Ascending aorta (tissue), 2 donors: ENCODE results near the gene NPR2. TPM values are rescaled to one million over a fixed set of nuclear protein-coding genes. Genes with fewer than 3 reads are reported as not detected.

Experiments
- DNase-seq, 2 donors: peaks; one replicate each; pipeline ENCODE4 v3.0.0-alpha.2; 2019; ENCODE audit warnings: low spot score in 2 of 2
- H3K27ac ChIP-seq, 2 donors: fragments of 200-600 bp; sonication (generic); one replicate each; pipeline ENCODE4 v1.5.1; 2016 to 2017; ENCODE audit warnings: mild to moderate bottlenecking in 1 of 2
- H3K27me3 ChIP-seq: fragments of 200-600 bp; sonication (generic); one replicate; pipeline ENCODE4 v1.5.1; 2017
- H3K36me3 ChIP-seq, 2 donors: fragments of 200-600 bp; sonication (generic); one replicate each; pipeline ENCODE4 v1.5.1; 2016
- H3K4me1 ChIP-seq, 2 donors: fragments of 200-600 bp; sonication (generic); one replicate each; pipeline ENCODE4 v1.5.1; 2016 to 2017; ENCODE audit warnings: mild to moderate bottlenecking in 1 of 2
- H3K4me3 ChIP-seq, 2 donors: fragments of 200-600 bp; sonication (generic); one replicate each; pipeline ENCODE4 v1.5.1; 2016 to 2017; ENCODE audit warnings: mild to moderate bottlenecking in 1 of 2
- H3K9me3 ChIP-seq, 2 donors: fragments of 200-600 bp; sonication (generic); one replicate each; pipeline ENCODE4 v1.5.1; 2016
- intact Hi-C: fragments of 100-400 bp; cut with DNase I; formaldehyde crosslinking; loops from one replicate; pipeline ENCODE4 v1.15.1; 2023
- total RNA-seq: library from RNA; depleted of rRNA; stranded (reverse); fragments of >200 nt; gene quantifications from one replicate; pipeline ENCODE4 v1.1.0, GENCODE V29; 2016
- TF ChIP-seq, protein P1 (sequence below), 3 experiments: fragments of 200-600 bp in 2 of 3; fragments of 450-650 bp in 1 of 3; sonication (generic) in 2 of 3; IDR thresholded peaks; one replicate each; pipeline ENCODE4 v1.5.1; 2016 to 2019; ENCODE audit warnings: antibody characterized with exemption in 3 of 3, mild to moderate bottlenecking in 1 of 3, moderate library complexity in 1 of 3

The NPR2 gene
- total RNA-seq, 1 donor from 2014 or later, result 7.3 TPM

DNA sequence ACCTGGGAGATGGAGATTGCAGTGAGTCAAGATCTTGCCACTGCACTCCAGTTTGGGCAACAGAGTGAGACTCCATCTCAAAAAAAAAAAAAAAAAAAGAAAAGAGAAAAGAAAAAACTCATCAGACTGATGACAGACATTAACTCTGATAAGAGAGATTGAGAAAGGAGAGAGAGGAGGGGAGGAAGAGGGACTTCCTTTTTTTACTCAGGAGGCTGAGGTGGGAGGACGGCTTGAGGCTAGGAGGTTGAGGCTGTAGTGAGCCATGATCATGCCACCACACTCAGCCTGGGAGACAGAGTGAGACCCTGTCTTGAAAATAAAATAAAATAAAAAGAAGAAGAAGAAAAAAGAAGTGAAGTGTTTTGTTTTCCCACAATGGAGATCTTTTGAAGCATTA lies 27.6 kb upstream of the NPR2 start:
- Histone ChIP-seq H3K36me3 (no peaks in the 10 kb centered on the region), H3K27ac (no peak overlapping the region), H3K9me3 (no peaks in the 10 kb centered on the region), H3K27me3 (no peaks in the 10 kb centered on the region), H3K4me1 (peaks cover 0 to 16% of the 10 kb centered on the region in 2 donors), H3K4me3 (no peak overlapping the region)
- intact Hi-C loops, result no loop called here
- TF ChIP-seq, protein P1, sequence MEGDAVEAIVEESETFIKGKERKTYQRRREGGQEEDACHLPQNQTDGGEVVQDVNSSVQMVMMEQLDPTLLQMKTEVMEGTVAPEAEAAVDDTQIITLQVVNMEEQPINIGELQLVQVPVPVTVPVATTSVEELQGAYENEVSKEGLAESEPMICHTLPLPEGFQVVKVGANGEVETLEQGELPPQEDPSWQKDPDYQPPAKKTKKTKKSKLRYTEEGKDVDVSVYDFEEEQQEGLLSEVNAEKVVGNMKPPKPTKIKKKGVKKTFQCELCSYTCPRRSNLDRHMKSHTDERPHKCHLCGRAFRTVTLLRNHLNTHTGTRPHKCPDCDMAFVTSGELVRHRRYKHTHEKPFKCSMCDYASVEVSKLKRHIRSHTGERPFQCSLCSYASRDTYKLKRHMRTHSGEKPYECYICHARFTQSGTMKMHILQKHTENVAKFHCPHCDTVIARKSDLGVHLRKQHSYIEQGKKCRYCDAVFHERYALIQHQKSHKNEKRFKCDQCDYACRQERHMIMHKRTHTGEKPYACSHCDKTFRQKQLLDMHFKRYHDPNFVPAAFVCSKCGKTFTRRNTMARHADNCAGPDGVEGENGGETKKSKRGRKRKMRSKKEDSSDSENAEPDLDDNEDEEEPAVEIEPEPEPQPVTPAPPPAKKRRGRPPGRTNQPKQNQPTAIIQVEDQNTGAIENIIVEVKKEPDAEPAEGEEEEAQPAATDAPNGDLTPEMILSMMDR (IDR thresholded peaks at IDR 0.05), result no peak
- DNase-seq, result no peak

DNA sequence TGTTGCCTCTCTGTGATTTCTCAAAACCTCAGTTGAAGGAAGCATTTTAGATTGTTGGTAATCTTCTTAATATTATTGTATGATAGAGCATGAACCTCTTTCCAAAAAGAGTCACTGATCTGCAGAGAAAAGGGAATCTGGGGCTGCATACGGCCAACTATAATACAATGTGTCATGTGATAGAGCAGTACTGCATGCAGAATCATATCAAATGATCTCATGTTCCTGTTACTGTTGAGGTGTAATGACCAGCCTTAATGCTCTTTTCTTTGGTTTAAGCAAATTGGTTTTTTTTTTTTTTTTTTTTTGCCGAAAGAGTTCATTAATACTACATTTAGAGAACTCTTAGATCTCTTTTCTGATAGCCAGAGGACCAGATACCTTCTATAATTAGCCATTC lies 24.4 kb upstream of the NPR2 start:
- intact Hi-C loops, result no loop called here
- H3K36me3 ChIP-seq, result no peaks in the 10 kb centered on the region
- DNase-seq, result no peak
- H3K27me3 ChIP-seq, result no peaks in the 10 kb centered on the region
- TF ChIP-seq, protein P1 (IDR thresholded peaks at IDR 0.05), result no peak
- no peak overlapping the region for H3K27ac ChIP-seq
- no peaks in the 10 kb centered on the region for H3K9me3 ChIP-seq
- no peak overlapping the region for H3K4me3 ChIP-seq
- peaks cover 6 to 12% of the 10 kb centered on the region in 2 donors for H3K4me1 ChIP-seq

DNA sequence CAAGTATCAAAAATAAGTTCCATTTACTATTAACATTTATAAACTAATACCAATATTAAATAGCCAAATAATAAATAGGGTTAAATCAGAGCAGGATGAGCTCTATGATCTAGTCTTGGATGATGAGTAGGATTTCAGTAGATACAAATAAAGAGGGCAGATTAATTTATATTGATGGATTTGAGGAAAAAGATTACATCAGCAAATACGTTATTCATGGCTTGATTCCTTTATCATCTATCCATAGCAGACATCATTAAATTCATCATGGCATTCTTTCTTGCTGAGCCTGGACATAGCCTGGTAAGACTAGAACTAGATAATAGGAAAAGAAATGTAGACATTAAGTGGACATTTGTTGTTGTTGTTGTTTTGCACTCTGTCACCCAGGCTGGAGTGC lies 23.9 kb upstream of the NPR2 start:
- Histone ChIP-seq H3K4me3 (no peak overlapping the region), H3K4me1 (peaks cover 6 to 13% of the 10 kb centered on the region in 2 donors), H3K27ac (no peak overlapping the region), H3K36me3 (no peaks in the 10 kb centered on the region), H3K27me3 (no peaks in the 10 kb centered on the region), H3K9me3 (no peaks in the 10 kb centered on the region)
- DNase-seq, result no peak
- intact Hi-C loops, result no loop called here
- TF ChIP-seq, protein P1 (IDR thresholded peaks at IDR 0.05), result no peak

DNA sequence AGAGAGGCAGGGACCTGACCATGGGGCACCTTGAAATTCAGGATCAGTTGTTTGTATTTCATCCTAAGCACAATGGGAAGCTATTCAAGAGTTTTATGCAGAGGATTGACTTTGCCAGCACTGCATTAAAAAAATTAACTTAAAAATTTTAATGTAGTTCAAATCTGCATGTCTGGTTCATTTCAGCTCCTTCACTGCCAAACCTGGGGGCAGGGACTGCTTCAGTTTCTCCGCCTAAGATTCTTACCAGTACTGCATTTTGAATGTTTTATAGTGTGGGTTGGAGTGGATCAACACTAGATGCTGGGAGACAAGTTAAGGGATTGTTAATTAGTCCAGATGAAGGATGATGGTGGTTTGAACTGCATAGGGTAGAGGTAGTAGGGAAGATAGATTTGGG lies 21.6 kb upstream of the NPR2 start:
- DNase-seq, result no peak
- H3K4me3 ChIP-seq, result no peak overlapping the region
- intact Hi-C loops, result no loop called here
- peaks cover 6 to 13% of the 10 kb centered on the region in 2 donors for H3K4me1 ChIP-seq
- no peaks in the 10 kb centered on the region for H3K27me3 ChIP-seq
- no peak overlapping the region for H3K27ac ChIP-seq
- no peaks in the 10 kb centered on the region for H3K36me3 ChIP-seq
- no peaks in the 10 kb centered on the region for H3K9me3 ChIP-seq
- TF ChIP-seq, protein P1 (IDR thresholded peaks at IDR 0.05), result no peak

DNA sequence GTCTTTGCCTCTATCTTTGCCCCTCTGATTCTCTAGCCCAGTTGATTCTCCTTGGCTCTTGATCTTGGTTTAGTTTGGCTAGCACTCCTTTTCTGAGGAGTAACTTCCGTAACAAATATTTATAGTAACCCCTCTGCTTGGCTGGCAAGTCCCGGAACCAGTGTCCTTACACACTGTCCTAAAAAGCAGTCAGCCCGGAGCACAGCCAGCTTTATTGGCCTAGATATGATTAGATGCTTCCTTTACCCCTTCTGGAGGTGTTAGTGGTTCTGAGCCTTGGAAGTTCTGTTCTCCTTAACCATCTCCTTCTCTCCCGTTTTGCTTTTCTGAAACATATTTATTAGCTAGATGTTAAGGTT lies 20.3 kb upstream of the NPR2 start:
- Histone ChIP-seq H3K27me3 (no peaks in the 10 kb centered on the region), H3K36me3 (no peaks in the 10 kb centered on the region), H3K27ac (peak overlapping the region; percentile 39 to 56), H3K9me3 (no peaks in the 10 kb centered on the region), H3K4me1 (peaks cover 6 to 13% of the 10 kb centered on the region in 2 donors), H3K4me3 (peak overlapping the region in 1 of 2 donors; percentile 17)
- intact Hi-C loops, result no loop called here
- TF ChIP-seq, protein P1 (IDR thresholded peaks at IDR 0.05), result no peak
- DNase-seq, result no peak

DNA sequence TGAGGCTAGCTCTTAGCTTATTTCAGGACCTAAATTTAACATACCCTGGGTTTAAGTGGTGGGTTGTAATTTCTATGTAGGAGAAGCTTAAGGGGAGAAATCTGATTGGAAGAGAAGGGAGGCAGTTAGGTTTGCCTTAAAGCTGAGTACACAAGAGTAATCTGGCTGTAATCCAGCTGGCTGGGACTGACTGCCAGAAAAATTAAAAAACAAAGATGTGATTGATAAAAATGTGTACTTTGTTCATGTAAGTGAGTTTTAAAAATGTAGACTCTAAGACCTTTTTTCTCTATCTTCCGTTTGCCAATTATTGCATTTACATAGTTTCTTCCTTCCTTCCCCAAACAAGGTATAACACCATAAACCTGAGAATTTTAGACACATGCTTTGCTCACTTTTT lies 19.9 kb upstream of the NPR2 start:
- no peak for DNase-seq
- Histone ChIP-seq H3K9me3 (no peaks in the 10 kb centered on the region), H3K27ac (peak overlapping the region; percentile 39 to 56), H3K36me3 (no peaks in the 10 kb centered on the region), H3K4me1 (peaks cover 6 to 13% of the 10 kb centered on the region in 2 donors), H3K27me3 (no peaks in the 10 kb centered on the region), H3K4me3 (no peak overlapping the region)
- intact Hi-C loops, result no loop called here
- TF ChIP-seq, protein P1 (IDR thresholded peaks at IDR 0.05), result no peak
